Prostate gland (tissue), 2 donors: Measurements from ENCODE around the gene USF1.

Experiments used
- CTCF ChIP-seq, 4 experiments: fragments of 200-600 bp in 2 of 4; fragments of 450-650 bp in 2 of 4; sonication (generic) in 2 of 4; IDR thresholded peaks; 1 replicate in 3 of 4; 2 replicates in 1 of 4; pipeline ENCODE4 v1.5.1; 2016 to 2019; ENCODE audit warnings: antibody characterized with exemption in 4 of 4, mild to moderate bottlenecking in 2 of 4, moderate library complexity in 2 of 4
- POLR2A ChIP-seq: fragments of 450-650 bp; IDR thresholded peaks from one replicate; pipeline ENCODE4 v1.6.1; 2016; ENCODE audit warnings: antibody characterized with exemption, mild to moderate bottlenecking
- POLR2AphosphoS5 ChIP-seq: sonication (generic); formaldehyde crosslinking; IDR thresholded peaks from one replicate; pipeline ENCODE4 v1.6.1; 2017; ENCODE audit warnings: antibody characterized with exemption

DNA sequence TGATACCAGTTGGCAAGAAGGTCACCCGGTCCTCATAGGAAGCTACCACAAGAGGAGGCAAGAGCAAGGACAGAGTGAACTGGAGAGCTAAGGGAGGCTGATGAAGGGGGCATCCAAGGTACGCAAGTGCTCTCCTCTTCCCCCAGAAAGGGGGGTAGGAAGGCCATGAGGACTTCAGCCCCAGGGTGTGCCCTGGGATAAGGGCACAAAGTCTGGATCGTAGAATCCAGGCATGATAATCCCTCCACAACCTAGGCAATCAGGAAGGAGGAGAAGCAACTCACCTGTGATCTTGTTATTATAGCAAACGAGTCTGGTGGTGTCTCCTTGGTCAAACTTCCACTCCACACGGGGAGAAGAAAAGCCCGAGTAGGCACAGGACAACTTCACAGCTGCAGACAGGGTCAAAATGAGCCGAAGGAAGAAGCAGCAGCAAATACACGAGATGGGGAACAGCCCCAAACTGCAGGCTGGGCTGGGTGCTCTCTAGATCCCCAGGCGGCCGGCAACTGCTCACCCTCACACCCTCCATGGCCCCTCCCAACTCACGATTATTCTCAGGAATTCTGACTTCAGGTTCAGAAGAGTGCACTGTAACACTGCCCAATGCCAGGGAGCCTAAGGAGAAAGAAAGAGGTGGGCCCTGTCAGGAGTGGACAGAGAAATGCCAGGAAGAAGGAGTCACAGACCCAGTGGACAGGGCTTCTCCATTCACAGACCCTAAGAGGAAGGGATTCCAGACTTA, 44.9 kb downstream of the USF1 start:
- TF ChIP-seq CTCF (IDR thresholded peaks at IDR 0.05) (no peak), POLR2AphosphoS5 (no peak), POLR2A (no peak)
